ENCODE results near the gene KLK2.

KLK2 gene

GRCh38 chr19:50925734-50926133 is 52.5 kb downstream of the KLK2 start (continued):
- TF ChIP-seq TSHZ2 (CRISPR knock-in tag; IDR thresholded peaks at IDR 0.05), result no peak

DNA sequence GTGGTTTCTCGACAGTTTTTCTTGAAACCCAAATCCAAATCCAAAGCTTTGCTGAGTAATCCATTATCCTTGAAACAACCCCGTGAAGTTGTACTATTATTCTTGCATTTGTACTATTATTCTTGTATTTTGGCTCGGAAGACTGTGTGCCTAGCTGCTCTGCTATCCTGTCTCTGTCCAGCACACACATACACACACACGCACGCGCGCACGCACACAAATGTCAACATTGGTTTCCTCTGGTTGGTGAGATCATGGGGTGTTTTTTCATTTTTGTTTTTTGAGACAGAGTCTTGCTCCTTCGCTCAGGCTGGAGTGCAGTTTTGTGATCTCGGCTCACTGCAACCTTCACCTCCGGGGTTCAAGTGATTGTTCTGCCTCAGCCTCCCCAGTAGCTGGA is 52.9 kb downstream of the KLK2 start:
- no peak for ATAC-seq
- TF ChIP-seq ZNF70 (CRISPR knock-in tag; IDR thresholded peaks at IDR 0.05) (no peak), BACH2 (CRISPR knock-in tag; IDR thresholded peaks at IDR 0.05; ENCODE audit: borderline replicate concordance) (no peak), ARNTL (CRISPR knock-in tag; IDR thresholded peaks at IDR 0.05; ENCODE audit: borderline replicate concordance, low read depth) (no peak), TSHZ2 (CRISPR knock-in tag; IDR thresholded peaks at IDR 0.05) (no peak), GLIS3 (CRISPR knock-in tag; IDR thresholded peaks at IDR 0.05) (no peak), ZNF8 (CRISPR knock-in tag; IDR thresholded peaks at IDR 0.05) (no peak), ZNF565 (CRISPR knock-in tag; conservative IDR thresholded peaks at IDR 0.05; ENCODE audit: low read depth) (no peak), RARB (CRISPR knock-in tag; IDR thresholded peaks at IDR 0.05) (no peak), OSR1 (CRISPR knock-in tag; IDR thresholded peaks at IDR 0.05) (no peak), ZC3H10 (CRISPR knock-in tag; IDR thresholded peaks at IDR 0.05) (no peak), ZFP3 (CRISPR knock-in tag; IDR thresholded peaks at IDR 0.05) (no peak), PPARA (CRISPR knock-in tag; IDR thresholded peaks at IDR 0.05; ENCODE audit: borderline replicate concordance) (no peak)
- TF ChIP-seq, protein P1, sequence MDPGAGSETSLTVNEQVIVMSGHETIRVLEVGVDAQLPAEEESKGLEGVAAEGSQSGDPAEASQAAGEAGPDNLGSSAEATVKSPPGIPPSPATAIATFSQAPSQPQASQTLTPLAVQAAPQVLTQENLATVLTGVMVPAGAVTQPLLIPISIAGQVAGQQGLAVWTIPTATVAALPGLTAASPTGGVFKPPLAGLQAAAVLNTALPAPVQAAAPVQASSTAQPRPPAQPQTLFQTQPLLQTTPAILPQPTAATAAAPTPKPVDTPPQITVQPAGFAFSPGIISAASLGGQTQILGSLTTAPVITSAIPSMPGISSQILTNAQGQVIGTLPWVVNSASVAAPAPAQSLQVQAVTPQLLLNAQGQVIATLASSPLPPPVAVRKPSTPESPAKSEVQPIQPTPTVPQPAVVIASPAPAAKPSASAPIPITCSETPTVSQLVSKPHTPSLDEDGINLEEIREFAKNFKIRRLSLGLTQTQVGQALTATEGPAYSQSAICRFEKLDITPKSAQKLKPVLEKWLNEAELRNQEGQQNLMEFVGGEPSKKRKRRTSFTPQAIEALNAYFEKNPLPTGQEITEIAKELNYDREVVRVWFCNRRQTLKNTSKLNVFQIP (CRISPR knock-in tag; IDR thresholded peaks at IDR 0.05; ENCODE audit: borderline replicate concordance, low read depth), result no peak
- TF ChIP-seq, protein P2, sequence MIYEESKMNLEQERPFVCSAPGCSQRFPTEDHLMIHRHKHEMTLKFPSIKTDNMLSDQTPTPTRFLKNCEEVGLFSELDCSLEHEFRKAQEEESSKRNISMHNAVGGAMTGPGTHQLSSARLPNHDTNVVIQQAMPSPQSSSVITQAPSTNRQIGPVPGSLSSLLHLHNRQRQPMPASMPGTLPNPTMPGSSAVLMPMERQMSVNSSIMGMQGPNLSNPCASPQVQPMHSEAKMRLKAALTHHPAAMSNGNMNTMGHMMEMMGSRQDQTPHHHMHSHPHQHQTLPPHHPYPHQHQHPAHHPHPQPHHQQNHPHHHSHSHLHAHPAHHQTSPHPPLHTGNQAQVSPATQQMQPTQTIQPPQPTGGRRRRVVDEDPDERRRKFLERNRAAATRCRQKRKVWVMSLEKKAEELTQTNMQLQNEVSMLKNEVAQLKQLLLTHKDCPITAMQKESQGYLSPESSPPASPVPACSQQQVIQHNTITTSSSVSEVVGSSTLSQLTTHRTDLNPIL (CRISPR knock-in tag; IDR thresholded peaks at IDR 0.05; ENCODE audit: low read depth), result no peak
- TF ChIP-seq, protein P3, sequence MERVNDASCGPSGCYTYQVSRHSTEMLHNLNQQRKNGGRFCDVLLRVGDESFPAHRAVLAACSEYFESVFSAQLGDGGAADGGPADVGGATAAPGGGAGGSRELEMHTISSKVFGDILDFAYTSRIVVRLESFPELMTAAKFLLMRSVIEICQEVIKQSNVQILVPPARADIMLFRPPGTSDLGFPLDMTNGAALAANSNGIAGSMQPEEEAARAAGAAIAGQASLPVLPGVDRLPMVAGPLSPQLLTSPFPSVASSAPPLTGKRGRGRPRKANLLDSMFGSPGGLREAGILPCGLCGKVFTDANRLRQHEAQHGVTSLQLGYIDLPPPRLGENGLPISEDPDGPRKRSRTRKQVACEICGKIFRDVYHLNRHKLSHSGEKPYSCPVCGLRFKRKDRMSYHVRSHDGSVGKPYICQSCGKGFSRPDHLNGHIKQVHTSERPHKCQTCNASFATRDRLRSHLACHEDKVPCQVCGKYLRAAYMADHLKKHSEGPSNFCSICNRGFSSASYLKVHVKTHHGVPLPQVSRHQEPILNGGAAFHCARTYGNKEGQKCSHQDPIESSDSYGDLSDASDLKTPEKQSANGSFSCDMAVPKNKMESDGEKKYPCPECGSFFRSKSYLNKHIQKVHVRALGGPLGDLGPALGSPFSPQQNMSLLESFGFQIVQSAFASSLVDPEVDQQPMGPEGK (CRISPR knock-in tag; IDR thresholded peaks at IDR 0.05; ENCODE audit: borderline replicate concordance), result no peak

DNA sequence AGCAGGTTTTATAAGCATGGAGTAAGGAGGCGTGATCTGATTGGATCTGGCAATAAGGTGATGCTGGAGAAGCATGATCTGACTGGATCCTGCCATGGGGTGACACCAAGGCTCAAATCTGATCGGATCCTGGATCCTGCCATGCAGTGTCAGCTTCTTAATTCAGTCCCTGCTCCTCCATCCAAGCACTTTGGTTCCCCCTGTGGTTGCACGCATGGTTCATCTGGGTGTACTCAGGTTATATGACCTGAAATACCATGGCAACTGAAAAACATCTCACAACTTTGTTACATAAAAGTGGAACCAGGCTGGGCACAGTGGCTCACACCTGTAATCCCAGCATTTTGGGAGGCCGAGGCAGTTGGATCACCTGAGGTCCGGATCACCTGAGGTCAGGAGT is 55.6 kb downstream of the KLK2 start:
- ATAC-seq, result no peak
- TF ChIP-seq TSHZ2 (CRISPR knock-in tag; IDR thresholded peaks at IDR 0.05) (no peak), ARNTL (CRISPR knock-in tag; IDR thresholded peaks at IDR 0.05; ENCODE audit: borderline replicate concordance, low read depth) (no peak), BACH2 (CRISPR knock-in tag; IDR thresholded peaks at IDR 0.05; ENCODE audit: borderline replicate concordance) (no peak), ZNF565 (CRISPR knock-in tag; conservative IDR thresholded peaks at IDR 0.05; ENCODE audit: low read depth) (no peak), ZNF8 (CRISPR knock-in tag; IDR thresholded peaks at IDR 0.05) (no peak), OSR1 (CRISPR knock-in tag; IDR thresholded peaks at IDR 0.05) (no peak), TOX (CRISPR knock-in tag; IDR thresholded peaks at IDR 0.05; ENCODE audit: borderline replicate concordance) (no peak)
- TF ChIP-seq, protein P2 (CRISPR knock-in tag; IDR thresholded peaks at IDR 0.05; ENCODE audit: low read depth), result no peak

All from SK-N-SH treated with all-trans-retinoic acid at 6 μM for 48 hours (cell line).